Sigmoid colon (tissue), 7 donors: ENCODE results near the gene CDK16. TPM values are rescaled to one million over a fixed set of nuclear protein-coding genes. Genes with fewer than 3 reads are reported as not detected.

Source experiments
- DNase-seq: peaks from one replicate; pipeline ENCODE4 v3.0.0-alpha.2; 2019
- H3K27ac ChIP-seq, 4 donors: fragments of 200-600 bp; sonication (generic); one replicate each; pipeline ENCODE4 v1.5.1; 2016 to 2019; ENCODE audit warnings: mild to moderate bottlenecking in 1 of 4
- H3K27me3 ChIP-seq, 3 donors: fragments of 200-600 bp; sonication (generic); one replicate each; pipeline ENCODE4 v1.5.1; 2019; ENCODE audit warnings: mild to moderate bottlenecking in 1 of 3
- H3K36me3 ChIP-seq, 4 donors: fragments of 200-600 bp; sonication (generic); one replicate each; pipeline ENCODE4 v1.5.1; 2016 to 2019
- H3K4me1 ChIP-seq, 4 donors: fragments of 200-600 bp; sonication (generic); one replicate each; pipeline ENCODE4 v1.5.1; 2017 to 2019
- H3K4me3 ChIP-seq, 4 donors: fragments of 200-600 bp; sonication (generic); one replicate each; pipeline ENCODE4 v1.5.1; 2017 to 2019; ENCODE audit warnings: mild to moderate bottlenecking in 2 of 4, moderate library complexity in 1 of 4
- H3K9me3 ChIP-seq, 4 donors: fragments of 200-600 bp in 3 of 4; sonication (generic) in 3 of 4; one replicate each; pipeline versions ENCODE4 v1.5.1 to v1.6.1; 2013 to 2019
- CTCF ChIP-seq, 4 experiments: fragments of 450-650 bp in 3 of 4; fragments of 200-600 bp in 1 of 4; IDR thresholded peaks; one replicate each; pipeline ENCODE4 v1.5.1; 2016 to 2019; ENCODE audit warnings: antibody characterized with exemption in 4 of 4, mild to moderate bottlenecking in 3 of 4, moderate library complexity in 2 of 4
- EP300 ChIP-seq, 4 donors: sonication (generic); formaldehyde crosslinking; IDR thresholded peaks; one replicate each; pipeline ENCODE4 v1.6.1; 2017; ENCODE audit warnings: antibody characterized with exemption in 4 of 4
- POLR2A ChIP-seq, 2 donors: fragments of 450-650 bp; IDR thresholded peaks; one replicate each; pipeline ENCODE4 v1.6.1; 2016; ENCODE audit warnings: antibody characterized with exemption in 2 of 2, mild to moderate bottlenecking in 2 of 2, moderate library complexity in 2 of 2
- POLR2AphosphoS5 ChIP-seq, 4 donors: sonication (generic); formaldehyde crosslinking; IDR thresholded peaks; one replicate each; pipeline ENCODE4 v1.6.1; 2017; ENCODE audit warnings: antibody characterized with exemption in 4 of 4
- WGBS, 2 donors: extraction: QIAGEN DNeasy Blood & Tissue Kit; methylation state at CpG; one replicate each; pipeline ENCODE4 v1.1.7; 2013; 5-methylcytosine and 5-hydroxymethylcytosine counted together
- intact Hi-C: fragments of 100-400 bp; cut with DNase I; formaldehyde crosslinking; loops from one replicate; pipeline ENCODE4 v1.15.1; 2023
- polyA plus RNA-seq, 3 donors: library from polyadenylated mRNA; stranded (reverse); fragments of 200-250 nt; gene quantifications; one replicate each; pipeline ENCODE4 v1.2.3, GENCODE V29; 2013
- total RNA-seq, 4 donors: library from RNA; depleted of rRNA; stranded (reverse); fragments of >200 nt; gene quantifications; one replicate each; pipeline ENCODE4 v1.1.0, GENCODE V29; 2016
- donor health status: healthy with polysubstance abuse.
- donor health status: Bipolar disorder and iron deficiency.
- donor health status: healthy.

The CDK16 gene
- total and polyA plus RNA-seq, 7 donors: 35.4 to 64.6 (median 46.3) TPM

GRCh38 chrX:47201345-47201944, 17.0 kb upstream of the CDK16 start:
- TF ChIP-seq POLR2A (IDR thresholded peaks at IDR 0.05) (no peak), POLR2AphosphoS5 (IDR thresholded peaks at IDR 0.05) (no peak), EP300 (IDR thresholded peaks at IDR 0.05) (no peak), CTCF (IDR thresholded peaks at IDR 0.05) (no peak)
- no peaks in the 10 kb centered on the region for H3K9me3 ChIP-seq
- H3K27ac ChIP-seq: peak overlapping the region in 1 of 4 donors; percentile 62
- no peak for DNase-seq
- H3K36me3 ChIP-seq: peaks cover 43 to 76% (median 63%) of the 10 kb centered on the region in 4 donors
- H3K4me3 ChIP-seq: no peak overlapping the region
- intact Hi-C loops: no loop called here
- 70 to 85% methylated on average over 9 of the region's 9 CpGs for WGBS, 2 donors
- H3K4me1 ChIP-seq: peaks cover 0 to 27% (median 17%) of the 10 kb centered on the region in 4 donors
- H3K27me3 ChIP-seq: no peaks in the 10 kb centered on the region

- H3K27ac ChIP-seq: no peak overlapping the region
- WGBS, 2 donors: 97 to 98% methylated on average over 11 of the region's 11 CpGs
These were observed 16.2 kb upstream of the CDK16 start for GRCh38 chrX:47202316-47202715.

GRCh38 chrX:47202877-47203276, 15.6 kb upstream of the CDK16 start:
- Histone ChIP-seq H3K9me3 (no peaks in the 10 kb centered on the region), H3K27ac (no peak overlapping the region), H3K27me3 (no peaks in the 10 kb centered on the region), H3K4me3 (no peak overlapping the region), H3K4me1 (peaks cover 0 to 13% (median 3%) of the 10 kb centered on the region in 4 donors), H3K36me3 (peaks cover 43 to 90% (median 70%) of the 10 kb centered on the region in 4 donors)
- DNase-seq: no peak
- intact Hi-C loops: no loop called here
- WGBS, 2 donors: 61 to 83% methylated on average over 4 of the region's 4 CpGs
- TF ChIP-seq POLR2A (IDR thresholded peaks at IDR 0.05) (no peak), EP300 (IDR thresholded peaks at IDR 0.05) (no peak), POLR2AphosphoS5 (IDR thresholded peaks at IDR 0.05) (no peak), CTCF (IDR thresholded peaks at IDR 0.05) (no peak)

More at GRCh38 chrX:47202316-47202715, 16.2 kb upstream of the CDK16 start:
- Histone ChIP-seq H3K36me3 (peaks cover 43 to 84% (median 67%) of the 10 kb centered on the region in 4 donors), H3K4me1 (peaks cover 0 to 19% (median 8%) of the 10 kb centered on the region in 4 donors), H3K27me3 (no peaks in the 10 kb centered on the region), H3K4me3 (no peak overlapping the region), H3K9me3 (no peaks in the 10 kb centered on the region)
- intact Hi-C loops: no loop called here
- DNase-seq: no peak
- TF ChIP-seq CTCF (IDR thresholded peaks at IDR 0.05): no peak
- no peak for TF ChIP-seq POLR2A (IDR thresholded peaks at IDR 0.05)
- no peak for TF ChIP-seq EP300 (IDR thresholded peaks at IDR 0.05)
- no peak for TF ChIP-seq POLR2AphosphoS5 (IDR thresholded peaks at IDR 0.05)

- TF ChIP-seq POLR2A (IDR thresholded peaks at IDR 0.05) (no peak), CTCF (IDR thresholded peaks at IDR 0.05) (no peak), POLR2AphosphoS5 (IDR thresholded peaks at IDR 0.05) (no peak), EP300 (IDR thresholded peaks at IDR 0.05) (no peak)
- H3K27me3 ChIP-seq: no peaks in the 10 kb centered on the region
- H3K9me3 ChIP-seq: no peaks in the 10 kb centered on the region
- WGBS, 2 donors: 81 to 82% methylated on average over 5 of the region's 5 CpGs
- H3K27ac ChIP-seq: no peak overlapping the region
- peaks cover 46 to 92% (median 69%) of the 10 kb centered on the region in 4 donors for H3K36me3 ChIP-seq
- intact Hi-C loops: no loop called here
- no peak for DNase-seq
- no peak overlapping the region for H3K4me3 ChIP-seq
- H3K4me1 ChIP-seq: peaks cover 0 to 6% (median 0%) of the 10 kb centered on the region in 4 donors
These were observed 13.5 kb upstream of the CDK16 start for GRCh38 chrX:47204970-47205369.
